Astrocyte (in vitro differentiated cells and primary cell): ENCODE data around the gene NFKBIL1.

Experiments used
- CTCF ChIP-seq: IDR thresholded peaks from 2 replicates; pipeline ENCODE4 v1.5.1; 2011; ENCODE audit warnings: low read depth, mild to moderate bottlenecking, inconsistent platforms, low read length, moderate library complexity; ENCODE audit not compliant: insufficient read depth
- EZH2 ChIP-seq: IDR thresholded peaks from 2 replicates; pipeline ENCODE4 v1.6.1; 2012; ENCODE audit warnings: mild to moderate bottlenecking, low read length, inconsistent platforms; ENCODE audit not compliant: insufficient read depth

- TF ChIP-seq CTCF (no peak), EZH2 (no peak)
Measured at GRCh38 chr6:31575335-31575901, 28.0 kb downstream of the NFKBIL1 start, which contains the start of gene TNF.
